Thoracic aorta (tissue), 2 donors: ENCODE measurements around the gene SYNC. TPM values are rescaled to one million over a fixed set of nuclear protein-coding genes. Genes with fewer than 3 reads are reported as not detected.

Experiments used
- ATAC-seq: fragments of 150-250 bp; one replicate; pipeline ENCODE4 v1.8.0; 2017; ENCODE audit warnings: low read depth; ENCODE audit not compliant: insufficient number of reproducible peaks, low FRiP score
- DNase-seq: peaks from one replicate; pipeline ENCODE4 v3.0.0-alpha.2; 2020; ENCODE audit warnings: low spot score
- H3K27ac ChIP-seq, 2 donors: fragments of 200-600 bp; sonication (generic); 1 replicate in 1 of 2; 2 replicates in 1 of 2; pipeline ENCODE4 v1.5.1; 2016; ENCODE audit warnings: mild to moderate bottlenecking in 2 of 2, moderate library complexity in 2 of 2
- H3K27me3 ChIP-seq: fragments of 200-600 bp; sonication (generic); replicated peaks from 2 replicates; pipeline ENCODE4 v1.6.0; 2016; ENCODE audit warnings: mild to moderate bottlenecking; ENCODE audit not compliant: insufficient read depth
- H3K36me3 ChIP-seq: fragments of 200-600 bp; sonication (generic); one replicate; pipeline ENCODE4 v1.5.1; 2016
- H3K4me1 ChIP-seq, 2 donors: fragments of 200-600 bp; sonication (generic); 1 replicate in 1 of 2; 2 replicates in 1 of 2; pipeline versions ENCODE4 v1.5.1 to v1.6.0; 2016; ENCODE audit warnings: low read depth in 2 of 2, mild to moderate bottlenecking in 1 of 2; ENCODE audit not compliant: control insufficient read depth in 1 of 2
- H3K4me3 ChIP-seq: fragments of 200-600 bp; sonication (generic); 2 replicates; pipeline ENCODE4 v1.5.1; 2016; ENCODE audit warnings: mild to moderate bottlenecking
- H3K9me3 ChIP-seq: fragments of 200-600 bp; sonication (generic); 2 replicates; pipeline ENCODE4 v1.5.1; 2016
- CTCF ChIP-seq: fragments of 200-600 bp; sonication (generic); IDR thresholded peaks from one replicate; pipeline ENCODE4 v1.5.1; 2019; ENCODE audit warnings: antibody characterized with exemption
- total RNA-seq, 2 donors: library from RNA; depleted of rRNA; stranded (reverse); fragments of >200 nt; gene quantifications; one replicate each; pipeline versions ENCODE4 v1.1.0 to v1.2.3, GENCODE V29; 2016

Gene SYNC
- total RNA-seq, 2 donors from 2014 or later = 71.5 to 119 TPM

- Histone ChIP-seq H3K27ac (no peak overlapping the region), H3K4me3 (no peak overlapping the region), H3K4me1 (peaks cover 8 to 27% of the 10 kb centered on the region in 2 donors), H3K36me3 (no peaks in the 10 kb centered on the region), H3K9me3 (no peaks in the 10 kb centered on the region), H3K27me3 (no peaks in the 10 kb centered on the region)
- no peak for TF ChIP-seq CTCF
- DNase-seq = no peak
- ATAC-seq = no peak
Observed at GRCh38 chr1:32709476-32709875, 6.9 kb upstream of the SYNC start.

- no peak for ATAC-seq
- Histone ChIP-seq H3K27ac (no peak overlapping the region), H3K4me1 (peaks cover 11 to 31% of the 10 kb centered on the region in 2 donors), H3K4me3 (no peak overlapping the region), H3K27me3 (no peaks in the 10 kb centered on the region), H3K9me3 (no peaks in the 10 kb centered on the region), H3K36me3 (no peaks in the 10 kb centered on the region)
- TF ChIP-seq CTCF = no peak
- no peak for DNase-seq
Observed at GRCh38 chr1:32709075-32709474, 6.5 kb upstream of the SYNC start.

GRCh38 chr1:32706491-32706890 is 3.9 kb upstream of the SYNC start:
- H3K4me1 ChIP-seq = peaks cover 11 to 46% of the 10 kb centered on the region in 2 donors
- H3K4me3 ChIP-seq = no peak overlapping the region
- H3K27ac ChIP-seq = peak overlapping the region; percentile 99
- H3K27me3 ChIP-seq = no peaks in the 10 kb centered on the region
- ATAC-seq = no peak
- no peaks in the 10 kb centered on the region for H3K9me3 ChIP-seq
- no peak for TF ChIP-seq CTCF
- no peak for DNase-seq
- H3K36me3 ChIP-seq = no peaks in the 10 kb centered on the region

GRCh38 chr1:32705516-32705915 is 2.9 kb upstream of the SYNC start:
- DNase-seq (no peak), ATAC-seq (no peak)
- peak overlapping the region; percentile 99 for H3K27ac ChIP-seq
- no peak overlapping the region for H3K4me3 ChIP-seq
- TF ChIP-seq CTCF = no peak
- no peaks in the 10 kb centered on the region for H3K9me3 ChIP-seq
- no peaks in the 10 kb centered on the region for H3K27me3 ChIP-seq
- no peaks in the 10 kb centered on the region for H3K36me3 ChIP-seq
- peaks cover 11 to 56% of the 10 kb centered on the region in 2 donors for H3K4me1 ChIP-seq

GRCh38 chr1:32703479-32704291 is 1.1 kb upstream of the SYNC start:
- peak overlapping the region; percentile 86 for H3K4me3 ChIP-seq
- TF ChIP-seq CTCF = no peak
- H3K36me3 ChIP-seq = no peaks in the 10 kb centered on the region
- H3K27ac ChIP-seq = peak overlapping the region; percentile 99
- DNase-seq = peak; percentile 53
- peaks cover 11 to 69% of the 10 kb centered on the region in 2 donors for H3K4me1 ChIP-seq
- ATAC-seq = peak; percentile 44
- H3K27me3 ChIP-seq = no peaks in the 10 kb centered on the region
- H3K9me3 ChIP-seq = no peaks in the 10 kb centered on the region
